Endothelial cell of umbilical vein (primary cell): ENCODE results near the gene LY6G6C. TPM values are rescaled to one million over a fixed set of nuclear protein-coding genes. Genes with fewer than 3 reads are reported as not detected.

ENCODE experiments used
- BruUV-seq: library from RNA; stranded (reverse); fragments of 400-500 nt; replicated peaks from 2 replicates; lab custom pipeline; 2021; lab: Mats Ljungman, UMichigan
- CTCF ChIA-PET: fragments of 300-600, 350-600 bp; sonication (Branson Sonifier 250); formaldehyde crosslinking; loops from one replicate; lab custom pipeline; 2021; ENCODE audit warnings: antibody characterized with exemption, inconsistent platforms; lab: Charles Lee
- POLR2A ChIA-PET: fragments of 300-600, 350-600 bp; sonication (Branson Sonifier 250); formaldehyde crosslinking; loops from one replicate; lab custom pipeline; 2021; ENCODE audit warnings: antibody characterized with exemption, inconsistent platforms; lab: Charles Lee
- DNase-seq: peaks from one replicate; pipeline ENCODE4 v3.0.0-alpha.2; 2011; ENCODE audit warnings: low read depth, low spot score
- FAIRE-seq: peaks from 2 replicates; lab custom pipeline; 2011; peaks lifted over from hg19 to GRCh38; lab: Jason Lieb, UNC
- H2AFZ ChIP-seq: 2 replicates; pipeline ENCODE4 v1.6.0; 2012; ENCODE audit warnings: low read depth, low read length, control low read depth, inconsistent platforms
- H3K27ac ChIP-seq: 2 replicates; pipeline ENCODE4 v1.5.1; 2011; ENCODE audit warnings: low read depth, mild to moderate bottlenecking, control low read depth, low read length, moderate library complexity; ENCODE audit not compliant: insufficient read depth
- H3K27me3 ChIP-seq, 2 experiments: 2 replicates each; pipeline versions ENCODE4 v1.6.0 to v1.6.1; 2011; ENCODE audit warnings: low read length in 2 of 2, mixed read lengths in 1 of 2; ENCODE audit not compliant: control insufficient read depth in 2 of 2, insufficient read depth in 2 of 2
- H3K36me3 ChIP-seq, 2 experiments: 2 replicates in 1 of 2; 3 replicates in 1 of 2; pipeline ENCODE4 v1.5.1; 2011; ENCODE audit warnings: low read length in 2 of 2, mild to moderate bottlenecking in 1 of 2, moderate library complexity in 1 of 2; ENCODE audit not compliant: control insufficient read depth in 2 of 2, insufficient read depth in 2 of 2; ENCODE audit errors: extremely low read depth in 1 of 2
- H3K4me1 ChIP-seq: 3 replicates; pipeline ENCODE4 v1.5.1; 2011; ENCODE audit warnings: mild to moderate bottlenecking, low read length; ENCODE audit not compliant: control insufficient read depth, insufficient read depth; ENCODE audit errors: extremely low read depth
- H3K4me2 ChIP-seq: 2 replicates; pipeline ENCODE4 v1.6.1; 2011; ENCODE audit warnings: low read length, control low read depth, mixed read lengths; ENCODE audit not compliant: insufficient read depth
- H3K4me3 ChIP-seq, 3 experiments: fragments of 200-600 bp in 1 of 3; sonication (generic), shearing (Covaris generic) in 1 of 3; replicated peaks in 1 of 3; 2 replicates each; pipeline ENCODE4 v1.5.1; 2011 to 2016; ENCODE audit warnings: control low read depth in 3 of 3, low read length in 3 of 3, mild to moderate bottlenecking in 2 of 3, inconsistent platforms in 1 of 3, low read depth in 1 of 3, moderate library complexity in 1 of 3; ENCODE audit not compliant: insufficient read depth in 1 of 3
- H3K79me2 ChIP-seq: 2 replicates; pipeline ENCODE4 v1.6.0; 2012; ENCODE audit warnings: low read length, inconsistent platforms; ENCODE audit not compliant: control insufficient read depth, insufficient read depth
- H3K9ac ChIP-seq: replicated peaks from 2 replicates; pipeline ENCODE3; 2011; ENCODE audit warnings: low read length, control low read depth; ENCODE audit not compliant: insufficient read depth; ENCODE audit errors: extremely low read depth
- H3K9me1 ChIP-seq: replicated peaks from 3 replicates; pipeline ENCODE4 v1.6.0; 2011; ENCODE audit warnings: mild to moderate bottlenecking, low read length; ENCODE audit not compliant: control insufficient read depth, insufficient read depth; ENCODE audit errors: extremely low read depth
- H3K9me3 ChIP-seq: replicated peaks from 2 replicates; pipeline ENCODE4 v1.5.1; 2012; ENCODE audit warnings: low read length, inconsistent platforms; ENCODE audit not compliant: control insufficient read depth, insufficient read depth
- H4K20me1 ChIP-seq: replicated peaks from 2 replicates; pipeline ENCODE3; 2011; ENCODE audit warnings: mild to moderate bottlenecking, low read length; ENCODE audit not compliant: control insufficient read depth, insufficient read depth; ENCODE audit errors: extremely low read depth
- EZH2 ChIP-seq: IDR thresholded peaks from 2 replicates; pipeline ENCODE4 v1.6.1; 2012; ENCODE audit warnings: borderline replicate concordance, low read depth, mild to moderate bottlenecking, moderate library complexity, low read length, inconsistent platforms; ENCODE audit not compliant: severe bottlenecking
- FOS ChIP-seq: IDR thresholded peaks from 2 replicates; pipeline ENCODE4 v1.6.1; 2011; ENCODE audit warnings: mild to moderate bottlenecking, low read length, moderate library complexity, borderline replicate concordance; ENCODE audit not compliant: insufficient read depth
- GATA2 ChIP-seq: IDR thresholded peaks from 2 replicates; pipeline ENCODE4 v1.7.0; 2011; ENCODE audit warnings: low read depth, mild to moderate bottlenecking, moderate library complexity, mixed read lengths, low read length; ENCODE audit not compliant: insufficient read length, insufficient read depth
- JUN ChIP-seq: IDR thresholded peaks from 2 replicates; pipeline ENCODE4 v1.6.1; 2011; ENCODE audit warnings: borderline replicate concordance, low read depth; ENCODE audit not compliant: insufficient read length, insufficient read depth
- MAX ChIP-seq: IDR thresholded peaks from 2 replicates; pipeline ENCODE4 v1.6.1; 2011; ENCODE audit not compliant: insufficient read depth, insufficient read length
- MYC ChIP-seq: IDR thresholded peaks from one replicate; pipeline ENCODE4 v1.6.1; 2011; ENCODE audit warnings: mild to moderate bottlenecking, low read depth, low read length
- POLR2A ChIP-seq: IDR thresholded peaks from 2 replicates; pipeline ENCODE4 v1.6.1; 2012; ENCODE audit warnings: low read depth, mild to moderate bottlenecking, control low read depth, low read length
- POLR2AphosphoS5 ChIP-seq: IDR thresholded peaks from 2 replicates; pipeline ENCODE4 v1.6.1; 2012; ENCODE audit warnings: low read depth, mild to moderate bottlenecking, control low read depth, low read length, moderate library complexity; ENCODE audit not compliant: insufficient read depth
- dilution Hi-C: fragments of 300-500 bp; cut with MboI; formaldehyde crosslinking; loops from one replicate; pipeline ENCODE4 v1.15.0; 2019; ENCODE audit warnings: low sequenced_read_pairs; ENCODE audit not compliant: extremely low pct_ligation_motif_present
- intact Hi-C: fragments of 100-400 bp; cut with micrococcal nuclease; formaldehyde crosslinking; loops from one replicate; pipeline ENCODE4 v1.10.0; 2022
- polyA plus RNA-seq, 4 experiments: library from polyadenylated mRNA; depleted of rRNA in 3 of 4; stranded (reverse) in 3 of 4; unstranded in 1 of 4; fragments of >200 nt; gene quantifications; 2 replicates each; pipeline versions ENCODE4 v1.2.1 to v1.2.3, GENCODE V29; 2011 to 2012; ENCODE audit warnings: missing spikeins in 1 of 4
- total RNA-seq: library from RNA; stranded (reverse); gene quantifications from 2 replicates; pipeline ENCODE4 v1.2.3, GENCODE V29; 2021
- TF ChIP-seq, protein P1 (sequence below), 2 donors: IDR thresholded peaks; 1 replicate in 1 of 2; 2 replicates in 1 of 2; pipeline ENCODE4 v1.5.1; 2011; ENCODE audit warnings: low read length in 2 of 2, mild to moderate bottlenecking in 2 of 2, moderate library complexity in 2 of 2, control low read depth in 1 of 2, inconsistent platforms in 1 of 2, low read depth in 1 of 2; ENCODE audit not compliant: insufficient read depth in 1 of 2; ENCODE audit errors: extremely low read depth in 1 of 2

The LY6G6C gene
- total and polyA plus RNA-seq, 2 donors (not counting 3 experiments of a cell fraction or from before 2014, with no cell fraction given), result 0.33 TPM; not detected in 1

GRCh38 chr6:31686483-31686882 lies 35.1 kb downstream of the LY6G6C start:
- no peak overlapping the region for H3K9ac ChIP-seq
- FAIRE-seq (no peak), DNase-seq (no peak)
- intact Hi-C loops (no loop called here), dilution Hi-C loops (no loop called here)
- no peaks in the 10 kb centered on the region for H4K20me1 ChIP-seq
- no peak overlapping the region for H2AFZ ChIP-seq
- BruUV-seq, result no TSS peak
- H3K4me3 ChIP-seq, result no peak overlapping the region
- peaks cover 0 to 34% of the 10 kb centered on the region in 2 experiments for H3K36me3 ChIP-seq
- ChIA-PET POLR2A (no interaction called here), CTCF (interaction anchor here (1.0 to 2.1 kb wide), 2 partner anchors 13 to 143 kb away, joined by 3 to 5 read pairs; no protein-coding TSS in a partner anchor)
- H3K9me1 ChIP-seq, result no peaks in the 10 kb centered on the region
- no peaks in the 10 kb centered on the region for H3K27me3 ChIP-seq
- H3K4me1 ChIP-seq, result peaks cover 12% of the 10 kb centered on the region
- H3K79me2 ChIP-seq, result no peaks in the 10 kb centered on the region
- H3K27ac ChIP-seq, result no peak overlapping the region
- TF ChIP-seq POLR2A (no peak), MAX (no peak), POLR2AphosphoS5 (no peak), JUN (no peak), EZH2 (no peak), MYC (no peak), GATA2 (no peak), FOS (no peak)
- TF ChIP-seq, protein P1, sequence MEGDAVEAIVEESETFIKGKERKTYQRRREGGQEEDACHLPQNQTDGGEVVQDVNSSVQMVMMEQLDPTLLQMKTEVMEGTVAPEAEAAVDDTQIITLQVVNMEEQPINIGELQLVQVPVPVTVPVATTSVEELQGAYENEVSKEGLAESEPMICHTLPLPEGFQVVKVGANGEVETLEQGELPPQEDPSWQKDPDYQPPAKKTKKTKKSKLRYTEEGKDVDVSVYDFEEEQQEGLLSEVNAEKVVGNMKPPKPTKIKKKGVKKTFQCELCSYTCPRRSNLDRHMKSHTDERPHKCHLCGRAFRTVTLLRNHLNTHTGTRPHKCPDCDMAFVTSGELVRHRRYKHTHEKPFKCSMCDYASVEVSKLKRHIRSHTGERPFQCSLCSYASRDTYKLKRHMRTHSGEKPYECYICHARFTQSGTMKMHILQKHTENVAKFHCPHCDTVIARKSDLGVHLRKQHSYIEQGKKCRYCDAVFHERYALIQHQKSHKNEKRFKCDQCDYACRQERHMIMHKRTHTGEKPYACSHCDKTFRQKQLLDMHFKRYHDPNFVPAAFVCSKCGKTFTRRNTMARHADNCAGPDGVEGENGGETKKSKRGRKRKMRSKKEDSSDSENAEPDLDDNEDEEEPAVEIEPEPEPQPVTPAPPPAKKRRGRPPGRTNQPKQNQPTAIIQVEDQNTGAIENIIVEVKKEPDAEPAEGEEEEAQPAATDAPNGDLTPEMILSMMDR (IDR thresholded peaks at IDR 0.05; ENCODE audit: extremely low read depth in 1 of 2, insufficient read depth in 1 of 2, low read depth in 1 of 2, low read length in 2 of 2), result no peak
- no peak overlapping the region for H3K4me2 ChIP-seq
- no peaks in the 10 kb centered on the region for H3K9me3 ChIP-seq
